Measurements from ENCODE around the gene FAM234A.

DNA sequence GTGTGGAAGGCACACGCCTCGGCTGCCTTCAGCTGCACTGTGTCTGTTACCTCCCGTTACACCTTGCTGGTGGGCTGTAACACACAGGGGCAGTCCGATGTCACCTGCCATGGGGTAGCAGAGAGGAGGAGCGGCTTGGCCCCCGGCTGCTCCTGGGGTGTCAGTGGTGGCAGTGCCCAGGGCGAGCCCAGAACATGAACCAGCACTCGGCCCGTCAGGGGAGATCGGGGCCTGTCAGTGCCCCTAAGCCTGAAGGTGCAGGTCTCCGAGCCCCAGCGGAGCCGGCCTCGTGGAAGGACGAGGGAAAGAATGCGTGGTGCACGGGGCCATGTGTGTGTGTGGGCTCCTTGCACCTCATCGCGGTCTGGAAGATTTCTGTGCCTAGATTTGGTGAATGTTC lies 25.7 kb downstream of the FAM234A start:
- no peak for TF ChIP-seq CTCF (IDR thresholded peaks at IDR 0.05)
- no peak for TF ChIP-seq POLR2A (IDR thresholded peaks at IDR 0.05)

Data from Peyer's patch (tissue), 4 donors.